ENCODE data around the gene SPRING1. TPM values are rescaled to one million over a fixed set of nuclear protein-coding genes. Genes with fewer than 3 reads are reported as not detected.

SPRING1 gene
- total and polyA plus RNA-seq, 9 donors: 5.0 to 19.7 (median 11.6) TPM

- intact Hi-C loops (cut with DNase I): no loop called here
- Histone ChIP-seq H3K4me3 (no peak overlapping the region), H3K36me3 (no peaks in the 10 kb centered on the region), H3K27ac (no peak overlapping the region), H3K4me1 (ENCODE audit: insufficient read depth) (no peaks in the 10 kb centered on the region), H3K9me3 (no peaks in the 10 kb centered on the region), H3K27me3 (no peaks in the 10 kb centered on the region)
- DNase-seq: no peak
- TF ChIP-seq CTCF (IDR thresholded peaks at IDR 0.05): no peak
- TF ChIP-seq EP300 (IDR thresholded peaks at IDR 0.05): no peak
- TF ChIP-seq POLR2A (IDR thresholded peaks at IDR 0.05): no peak
- 80 to 94% (median 93%) methylated on average over 2 of the region's 2 CpGs for WGBS, 3 donors
Observed at GRCh38 chr12:116779597-116779996, 41.7 kb upstream of the SPRING1 start.

DNA sequence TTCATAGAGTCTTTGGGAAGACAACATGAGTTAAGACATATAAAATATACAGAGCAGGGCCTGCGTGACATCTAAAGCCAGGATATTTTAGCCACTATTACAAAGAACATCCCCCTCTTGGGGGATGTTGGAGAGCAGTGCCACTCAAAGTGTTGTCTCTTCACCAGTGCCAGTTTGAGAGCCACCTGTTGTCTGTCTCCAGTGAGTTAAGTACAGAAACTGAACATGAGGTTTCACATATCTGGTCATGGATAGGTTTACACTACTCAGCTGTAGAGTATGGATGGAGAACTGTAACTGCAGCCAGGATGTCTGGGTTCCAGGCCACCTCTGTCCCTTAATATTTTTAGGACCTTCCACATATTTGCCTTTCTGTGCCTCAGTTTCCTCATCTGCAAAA, 39.4 kb upstream of the SPRING1 start:
- WGBS, 3 donors: 93 to 100% (median 100%) methylated on average over 1 of the region's 1 CpG
- no peak overlapping the region for H3K4me3 ChIP-seq
- TF ChIP-seq EP300 (IDR thresholded peaks at IDR 0.05) (no peak), CTCF (IDR thresholded peaks at IDR 0.05) (no peak), POLR2A (IDR thresholded peaks at IDR 0.05) (no peak)
- no peaks in the 10 kb centered on the region for H3K4me1 ChIP-seq (ENCODE audit: insufficient read depth)
- no peak overlapping the region for H3K27ac ChIP-seq
- intact Hi-C loops (cut with DNase I): no loop called here
- no peak for DNase-seq
- H3K9me3 ChIP-seq: no peaks in the 10 kb centered on the region
- no peaks in the 10 kb centered on the region for H3K27me3 ChIP-seq
- no peaks in the 10 kb centered on the region for H3K36me3 ChIP-seq

- DNase-seq: no peak
- 72 to 83% (median 83%) methylated on average over 4 of the region's 4 CpGs for WGBS, 3 donors
- intact Hi-C loops (cut with DNase I): no loop called here
- H3K9me3 ChIP-seq: no peaks in the 10 kb centered on the region
- H3K4me3 ChIP-seq: no peak overlapping the region
- no peaks in the 10 kb centered on the region for H3K4me1 ChIP-seq (ENCODE audit: insufficient read depth)
- H3K27ac ChIP-seq: no peak overlapping the region
- H3K27me3 ChIP-seq: no peaks in the 10 kb centered on the region
- TF ChIP-seq CTCF (IDR thresholded peaks at IDR 0.05) (no peak), POLR2A (IDR thresholded peaks at IDR 0.05) (no peak), EP300 (IDR thresholded peaks at IDR 0.05) (no peak)
- no peaks in the 10 kb centered on the region for H3K36me3 ChIP-seq
Observed at GRCh38 chr12:116774020-116774419, 36.2 kb upstream of the SPRING1 start.

GRCh38 chr12:116773276-116773731, 35.4 kb upstream of the SPRING1 start:
- TF ChIP-seq CTCF (IDR thresholded peaks at IDR 0.05): no peak
- TF ChIP-seq POLR2A (IDR thresholded peaks at IDR 0.05): no peak
- TF ChIP-seq EP300 (IDR thresholded peaks at IDR 0.05): no peak
- no peak overlapping the region for H3K27ac ChIP-seq
- H3K36me3 ChIP-seq: no peaks in the 10 kb centered on the region
- H3K4me3 ChIP-seq: no peak overlapping the region
- DNase-seq: no peak
- no peaks in the 10 kb centered on the region for H3K9me3 ChIP-seq
- no peaks in the 10 kb centered on the region for H3K27me3 ChIP-seq
- WGBS, 3 donors: 60 to 66% (median 64%) methylated on average over 4 of the region's 4 CpGs
- H3K4me1 ChIP-seq (ENCODE audit: insufficient read depth): no peaks in the 10 kb centered on the region
- intact Hi-C loops (cut with DNase I): no loop called here
